HG03066 (cell line): ENCODE data around the gene ISG20L2.
"Not testable (repeated sequence)": the region's sequence is repeated elsewhere in the genome, so short reads cannot be mapped to it uniquely, and the experiment has no call there.

Source experiments
- ATAC-seq: cut with Tn5 transposase; IDR thresholded peaks from one replicate; pipeline ENCODE4 v1.9.1; 2021; ENCODE audit warnings: low read depth; ENCODE audit not compliant: unreplicated experiment

Gene ISG20L2, protein sequence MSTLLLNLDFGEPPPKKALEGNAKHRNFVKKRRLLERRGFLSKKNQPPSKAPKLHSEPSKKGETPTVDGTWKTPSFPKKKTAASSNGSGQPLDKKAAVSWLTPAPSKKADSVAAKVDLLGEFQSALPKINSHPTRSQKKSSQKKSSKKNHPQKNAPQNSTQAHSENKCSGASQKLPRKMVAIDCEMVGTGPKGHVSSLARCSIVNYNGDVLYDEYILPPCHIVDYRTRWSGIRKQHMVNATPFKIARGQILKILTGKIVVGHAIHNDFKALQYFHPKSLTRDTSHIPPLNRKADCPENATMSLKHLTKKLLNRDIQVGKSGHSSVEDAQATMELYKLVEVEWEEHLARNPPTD

DNA sequence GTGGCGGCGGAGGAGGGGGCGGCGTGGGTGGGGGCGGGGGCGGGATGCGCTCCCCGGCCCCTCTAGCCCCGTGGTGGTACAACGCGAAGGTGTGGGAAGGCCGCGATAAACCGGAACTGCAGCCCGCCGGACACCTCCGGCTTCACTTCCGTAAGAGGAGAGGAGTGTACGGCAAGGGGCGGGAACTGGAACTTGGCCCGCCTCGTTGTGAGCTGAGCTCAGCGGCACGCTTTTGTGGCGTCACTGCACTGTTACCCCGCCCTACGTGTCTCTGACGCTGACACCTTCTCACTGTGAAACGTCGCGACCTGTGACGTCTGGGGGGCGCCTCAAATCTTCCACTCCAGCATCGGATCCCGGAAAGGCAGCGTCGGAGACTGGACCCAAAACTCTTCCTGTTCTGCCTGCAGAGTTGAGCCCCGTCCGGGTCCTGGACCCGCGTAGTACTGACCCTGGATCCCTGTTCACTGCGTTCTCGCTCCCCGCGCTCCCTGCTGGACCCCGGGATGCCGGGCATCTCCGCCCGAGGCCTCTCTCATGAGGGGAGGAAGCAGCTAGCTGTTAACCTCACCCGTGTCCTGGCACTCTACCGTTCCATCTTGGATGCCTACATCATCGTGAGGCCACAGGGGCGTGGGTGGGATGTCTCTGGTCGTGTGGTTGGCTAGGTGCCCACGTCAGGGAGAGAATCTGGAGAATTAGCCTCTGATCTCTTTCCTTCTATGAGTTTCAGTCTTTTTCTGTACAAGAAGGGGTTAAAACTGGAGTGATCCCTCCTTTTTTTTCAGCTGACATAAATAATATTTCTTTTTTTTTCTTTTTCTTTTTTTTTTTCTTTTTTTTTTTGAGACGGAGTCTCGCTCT lies at the start of gene ISG20L2:
Gene ISG20L2 (minus strand): TSS at position 168 of the 864 bp plus-strand sequence. CDS start 1,114 bp downstream, outside the sequence.
- peak; percentile 88 for ATAC-seq

DNA sequence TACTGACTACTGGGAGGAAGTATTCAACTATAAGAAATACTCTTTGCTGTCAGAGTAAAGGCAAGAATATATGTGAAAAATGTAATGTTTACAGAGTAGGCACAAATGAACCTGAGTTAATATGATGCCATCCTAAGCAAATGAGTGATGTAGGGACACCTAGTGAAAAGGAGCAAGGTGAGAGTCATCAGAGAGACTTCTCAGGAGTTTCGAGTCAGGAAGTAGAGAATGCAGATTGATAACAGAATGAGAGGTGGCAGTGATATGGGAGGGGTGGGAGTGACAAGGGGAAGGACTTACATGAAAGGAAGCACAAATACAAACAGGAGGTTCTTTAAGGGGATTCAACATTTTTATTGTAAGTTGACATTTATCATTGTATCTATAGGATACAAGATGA lies 49.0 kb upstream of the ISG20L2 start:
- ATAC-seq: no peak

DNA sequence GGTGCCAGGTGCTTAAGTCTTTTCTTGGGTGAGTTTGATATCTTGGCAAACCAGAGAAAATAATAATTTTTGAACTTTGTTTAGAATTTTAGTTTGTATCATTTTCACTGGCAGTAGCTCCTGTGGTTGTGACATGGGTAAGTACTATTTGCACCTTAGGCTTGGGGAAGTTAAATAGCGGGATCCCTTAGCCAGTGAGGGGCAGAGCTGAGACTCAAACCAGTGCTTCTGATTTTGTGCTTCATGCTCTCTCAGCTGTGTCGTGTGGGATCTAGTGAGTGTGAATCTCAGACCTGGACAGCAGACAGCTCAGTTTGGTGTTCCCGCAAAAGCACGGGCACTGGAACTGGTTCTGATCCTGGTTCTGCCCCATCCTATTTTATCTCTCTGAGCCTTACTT lies 48.4 kb upstream of the ISG20L2 start:
- no peak for ATAC-seq

DNA sequence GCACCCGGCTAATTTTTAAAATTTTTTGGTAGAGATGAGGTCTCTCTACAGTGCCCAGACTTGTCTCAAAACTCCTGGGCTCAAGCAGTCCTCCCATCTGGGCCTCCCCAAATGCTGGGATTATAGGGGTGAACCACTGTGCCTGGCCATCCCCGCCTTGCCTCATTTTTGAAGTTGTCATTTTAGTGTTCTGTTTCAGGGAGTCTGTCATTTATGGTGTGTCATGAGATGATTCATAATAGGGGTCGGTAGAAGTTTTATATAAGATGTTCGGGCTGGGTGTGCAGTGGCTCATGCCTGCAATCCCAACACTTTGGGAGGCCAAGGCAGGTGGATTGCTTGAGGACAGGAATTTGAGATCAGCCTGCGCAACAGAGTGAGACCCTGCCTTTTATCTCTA lies 47.2 kb upstream of the ISG20L2 start:
- no peak for ATAC-seq

DNA sequence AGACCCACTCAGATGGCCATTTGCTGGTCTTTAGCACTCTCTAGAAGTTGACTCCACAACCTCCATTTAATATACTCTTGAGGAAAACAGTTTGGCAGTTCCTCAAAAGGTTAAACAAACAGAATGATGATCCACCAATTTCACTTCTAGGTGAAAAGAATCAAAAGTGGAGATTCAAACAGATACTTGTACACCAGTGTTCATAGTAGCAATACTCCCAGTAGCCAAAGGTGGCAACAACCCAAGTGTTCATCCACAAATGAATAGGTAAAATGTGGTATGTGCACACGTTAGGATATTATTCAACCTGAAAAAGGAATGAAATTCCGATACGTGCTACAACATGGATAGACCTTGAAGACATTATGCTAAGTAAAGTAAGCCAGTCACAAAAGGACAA lies 45.0 kb upstream of the ISG20L2 start:
- no peak for ATAC-seq

DNA sequence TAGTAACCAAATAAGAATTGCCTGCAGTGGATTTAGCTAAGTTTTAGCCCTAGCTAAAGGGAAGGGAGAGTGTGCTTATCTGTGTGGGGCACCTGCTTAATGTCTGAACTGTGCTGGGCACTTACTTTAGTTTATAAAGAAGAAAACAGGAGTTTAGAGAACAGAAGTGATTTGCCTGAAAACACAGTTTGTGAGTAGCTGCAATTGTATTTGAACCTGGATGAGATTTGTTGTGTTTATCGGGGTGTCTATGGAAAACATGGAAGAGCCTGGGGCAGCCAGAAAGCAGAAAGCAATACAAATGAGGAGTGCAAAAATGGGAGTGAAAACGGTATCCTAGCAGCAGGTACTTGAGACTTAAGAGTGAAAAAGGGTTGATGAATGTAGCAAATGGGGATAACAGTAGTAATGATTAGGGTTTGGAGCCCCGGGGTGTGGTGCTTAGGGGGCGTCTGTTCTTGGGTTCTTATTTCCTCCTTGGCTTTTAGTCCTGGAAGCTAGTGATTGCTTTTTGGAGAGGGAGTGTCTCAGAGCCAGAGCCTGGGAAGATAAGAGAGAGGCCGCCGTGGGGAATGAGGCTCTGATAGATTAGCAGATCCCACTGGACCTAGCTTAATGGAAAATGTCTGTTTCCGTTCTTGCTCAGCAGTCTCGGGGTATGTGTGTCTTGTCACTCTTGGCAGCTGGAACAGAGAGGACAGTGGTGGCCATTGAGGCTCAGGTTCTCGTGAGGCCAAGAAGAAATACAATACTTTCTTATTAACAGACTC lies 44.3 kb upstream of the ISG20L2 start:
- ATAC-seq: no peak

DNA sequence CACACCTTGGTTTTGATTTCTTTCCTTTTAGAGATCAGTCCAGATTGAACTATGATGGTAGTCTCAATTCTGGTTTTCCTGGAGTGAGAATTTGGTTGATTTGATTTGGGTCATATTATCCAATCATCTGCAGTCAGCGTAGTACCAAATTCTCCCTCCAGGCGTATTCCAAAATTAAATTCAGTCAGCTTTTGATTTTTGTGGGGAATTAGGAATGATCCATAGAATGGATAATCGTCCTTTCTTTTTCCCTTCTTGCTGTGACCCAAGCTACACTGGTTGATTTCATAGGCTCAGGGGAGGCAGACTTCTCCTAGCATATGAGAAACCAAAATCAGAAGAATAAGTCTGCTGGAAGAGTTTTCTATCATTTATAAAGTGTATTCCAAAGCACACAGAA lies 43.7 kb upstream of the ISG20L2 start:
- no peak for ATAC-seq

DNA sequence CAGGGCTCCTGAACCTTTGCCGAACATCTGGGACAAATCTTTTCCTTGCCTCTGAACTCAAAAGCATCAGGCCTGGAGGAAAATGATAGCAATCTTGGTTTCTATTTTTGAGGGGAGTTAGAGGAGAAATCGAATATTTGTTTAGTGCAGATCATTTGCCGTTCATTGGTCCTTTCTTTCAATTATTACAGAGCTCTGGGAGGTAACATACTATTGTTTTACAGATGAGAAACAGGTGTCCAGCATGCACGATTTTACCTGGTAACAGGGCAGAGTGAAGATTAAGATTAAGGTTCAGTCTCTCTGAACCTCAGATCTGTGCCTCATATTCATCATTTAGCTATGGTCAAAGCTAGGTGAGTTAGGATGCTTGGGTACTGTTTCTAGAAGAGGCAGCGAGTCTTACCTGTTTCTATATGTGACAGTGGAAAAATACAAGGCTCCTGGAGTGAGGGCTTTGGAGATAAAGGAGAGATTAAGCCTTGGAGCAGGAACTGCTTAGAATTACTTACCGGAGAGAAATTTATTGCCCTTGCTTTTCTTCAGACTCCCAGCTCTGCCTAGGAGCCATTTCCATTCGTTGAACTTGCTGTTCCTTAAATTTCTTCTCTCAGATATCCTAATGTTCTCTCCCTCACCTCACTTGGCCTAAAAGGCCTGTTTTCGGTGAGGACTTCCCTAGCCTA lies 40.2 kb upstream of the ISG20L2 start:
- no peak for ATAC-seq

DNA sequence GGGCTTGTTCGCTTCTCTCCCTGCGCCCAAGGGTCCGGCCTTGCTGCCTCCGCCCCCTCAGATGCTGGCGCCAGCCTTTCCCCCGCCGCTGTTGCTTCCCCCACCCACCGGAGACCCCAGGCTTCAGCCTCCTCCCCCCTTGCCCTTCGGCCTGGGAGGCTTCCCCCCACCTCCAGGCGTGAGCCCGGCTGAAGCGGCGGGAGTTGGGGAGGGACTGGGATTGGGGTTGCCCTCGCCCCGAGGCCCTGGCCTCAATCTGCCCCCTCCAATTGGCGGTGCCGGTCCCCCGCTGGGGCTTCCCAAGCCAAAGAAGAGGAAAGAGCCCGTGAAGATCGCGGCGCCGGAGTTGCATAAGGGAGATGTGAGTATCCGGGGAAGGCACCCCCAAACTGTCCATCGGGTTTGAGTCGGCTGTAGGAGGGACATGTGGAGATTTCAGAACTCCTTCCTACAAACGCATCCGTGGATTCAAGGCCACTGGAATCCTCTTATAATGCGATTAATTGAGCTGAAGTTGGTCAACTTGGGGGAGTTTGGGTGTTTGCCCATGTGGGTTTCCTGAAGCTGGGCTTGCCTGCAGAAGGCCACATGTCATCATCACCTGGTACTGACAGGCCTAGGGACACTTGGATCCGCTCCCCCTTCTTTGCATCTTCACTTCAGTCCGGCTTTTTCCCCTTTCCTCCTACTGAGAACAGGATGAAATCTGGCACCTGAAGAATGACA lies 39.5 kb upstream of the ISG20L2 start:
- peak; percentile 2 for ATAC-seq

DNA sequence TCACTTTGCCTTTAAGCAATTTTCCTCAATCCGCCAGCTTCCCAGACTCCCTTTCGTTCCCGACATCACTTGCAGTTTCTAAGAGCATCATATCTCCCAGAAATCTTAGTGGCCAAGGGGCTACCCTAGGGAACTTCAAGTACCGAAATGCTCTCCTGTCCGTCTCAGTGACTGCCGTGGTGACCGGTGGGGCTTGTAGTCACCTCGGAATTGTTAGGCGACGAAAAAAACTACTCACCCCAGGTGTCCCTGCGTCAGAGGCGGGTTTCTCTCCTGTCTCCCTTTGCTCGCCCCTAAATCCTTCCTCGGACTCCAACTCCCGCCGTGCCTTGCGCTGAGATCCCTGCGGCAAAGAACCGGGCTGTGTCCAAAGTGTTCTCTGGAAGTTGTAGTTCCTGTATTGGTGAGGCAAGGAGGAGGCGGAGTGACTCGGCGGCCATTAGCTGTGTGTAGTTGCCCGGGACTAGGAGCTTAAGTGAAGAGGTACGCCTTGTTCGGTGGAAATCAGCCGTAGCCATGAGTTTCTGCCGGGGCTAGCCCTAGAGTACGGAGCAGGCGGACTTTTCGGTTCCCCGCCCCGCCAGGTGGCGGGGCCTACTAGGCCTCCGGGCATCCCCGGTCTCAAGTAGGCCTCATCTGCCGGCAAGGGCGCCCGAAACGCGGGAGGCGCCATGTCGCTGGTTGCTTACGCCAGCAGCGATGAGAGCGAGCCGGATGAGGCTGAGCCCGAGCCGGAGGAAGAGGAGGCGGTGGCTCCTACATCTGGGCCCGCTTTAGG lies 38.7 kb upstream of the ISG20L2 start, which contains the start of gene PRCC:
Gene PRCC (plus strand): TSS at position 435 of the 778 bp plus-strand sequence. CDS start 237 bp downstream, at position 672.
- peak; percentile 96 for ATAC-seq

DNA sequence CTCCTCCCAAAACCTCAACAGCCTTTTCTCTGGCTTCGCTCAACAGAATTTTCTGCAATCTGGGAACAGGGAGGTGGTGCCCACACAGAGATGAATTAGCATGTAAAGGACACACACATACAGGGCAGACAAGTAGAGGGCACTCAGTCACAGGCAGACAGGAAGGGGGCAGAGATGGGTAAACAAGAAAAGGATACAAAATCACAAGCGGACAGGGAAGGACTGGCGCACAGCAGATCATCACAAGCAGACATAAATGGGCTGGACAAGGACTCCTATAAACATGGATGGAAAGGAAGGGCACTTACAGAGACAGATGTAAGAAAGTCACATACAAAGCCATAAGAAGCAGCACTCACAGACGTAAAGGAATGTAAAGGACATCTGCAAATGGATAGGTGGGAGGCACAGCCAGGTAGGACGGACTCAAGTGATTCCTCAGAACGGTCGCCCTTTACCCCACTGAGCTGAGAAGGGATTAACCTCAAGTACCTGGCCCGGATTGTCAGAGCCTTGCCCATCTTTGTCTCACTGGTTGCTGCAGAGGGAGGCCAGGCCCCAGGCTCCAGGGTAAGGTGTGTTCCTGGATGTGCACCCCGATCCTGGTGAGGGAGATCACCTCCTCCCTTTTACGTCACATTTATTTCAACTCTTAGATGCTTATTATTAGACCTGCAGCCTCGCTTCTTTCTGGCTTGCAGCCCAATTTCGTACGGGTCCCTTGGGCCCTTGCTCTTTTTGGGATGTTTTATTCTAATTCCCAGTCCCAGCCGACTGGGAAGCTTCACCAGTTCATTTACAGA lies 37.9 kb upstream of the ISG20L2 start:
- peak; percentile 15 for ATAC-seq

DNA sequence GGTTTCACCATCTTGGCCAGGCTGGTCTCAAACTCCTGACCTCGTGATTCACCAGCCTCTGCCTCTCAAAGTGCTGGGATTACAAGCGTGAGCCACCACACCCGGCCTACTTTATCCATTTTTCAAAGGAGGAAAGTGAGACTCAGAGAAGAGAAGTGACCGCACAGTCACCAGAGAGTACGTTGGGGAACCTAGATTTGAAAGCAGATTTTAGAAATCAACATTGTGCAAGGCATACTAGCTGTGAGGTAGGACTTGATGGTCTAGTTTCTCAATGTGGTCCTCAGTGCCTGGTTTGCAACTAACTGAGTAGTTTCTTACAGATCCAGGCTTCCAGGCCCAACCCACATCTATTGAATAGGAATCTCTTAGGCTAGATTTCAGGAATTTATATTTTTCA lies 37.1 kb upstream of the ISG20L2 start:
- ATAC-seq: no peak

DNA sequence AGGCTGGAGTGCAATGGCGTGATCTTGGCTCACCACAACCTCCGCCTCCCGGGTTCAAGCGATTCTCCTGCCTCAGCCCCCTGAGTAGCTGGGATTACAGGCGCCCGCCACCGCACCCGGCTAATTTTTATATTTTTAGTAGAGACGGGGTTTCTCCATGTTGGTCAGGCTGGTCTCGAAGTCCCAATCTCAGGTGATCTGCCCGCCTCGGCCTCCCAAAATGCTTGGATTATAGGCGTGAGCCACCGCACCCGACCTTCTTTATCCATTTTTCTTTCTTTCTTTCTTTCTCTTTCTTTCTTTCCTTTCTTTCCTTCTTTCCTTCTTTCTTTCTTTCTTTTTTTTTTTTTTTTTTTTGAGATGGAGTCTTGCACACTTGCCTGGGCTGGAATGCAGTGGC lies 36.6 kb upstream of the ISG20L2 start:
- not testable (repeated sequence) for ATAC-seq

DNA sequence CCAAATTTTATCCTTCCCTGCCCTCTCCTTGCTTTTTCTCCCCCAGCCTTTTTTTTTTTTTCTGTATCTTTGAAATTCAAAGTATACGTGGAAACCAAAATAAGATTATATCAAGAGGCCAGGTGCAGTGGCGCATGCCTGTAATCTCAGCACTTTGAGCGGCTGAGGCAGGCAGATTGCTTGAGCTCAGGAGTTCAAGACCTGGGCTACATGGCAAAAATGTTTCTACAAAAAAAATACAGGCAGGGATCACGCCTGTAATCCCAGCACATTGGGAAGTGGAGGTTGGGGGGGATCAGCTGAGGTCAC lies 32.2 kb upstream of the ISG20L2 start:
- ATAC-seq: no peak

DNA sequence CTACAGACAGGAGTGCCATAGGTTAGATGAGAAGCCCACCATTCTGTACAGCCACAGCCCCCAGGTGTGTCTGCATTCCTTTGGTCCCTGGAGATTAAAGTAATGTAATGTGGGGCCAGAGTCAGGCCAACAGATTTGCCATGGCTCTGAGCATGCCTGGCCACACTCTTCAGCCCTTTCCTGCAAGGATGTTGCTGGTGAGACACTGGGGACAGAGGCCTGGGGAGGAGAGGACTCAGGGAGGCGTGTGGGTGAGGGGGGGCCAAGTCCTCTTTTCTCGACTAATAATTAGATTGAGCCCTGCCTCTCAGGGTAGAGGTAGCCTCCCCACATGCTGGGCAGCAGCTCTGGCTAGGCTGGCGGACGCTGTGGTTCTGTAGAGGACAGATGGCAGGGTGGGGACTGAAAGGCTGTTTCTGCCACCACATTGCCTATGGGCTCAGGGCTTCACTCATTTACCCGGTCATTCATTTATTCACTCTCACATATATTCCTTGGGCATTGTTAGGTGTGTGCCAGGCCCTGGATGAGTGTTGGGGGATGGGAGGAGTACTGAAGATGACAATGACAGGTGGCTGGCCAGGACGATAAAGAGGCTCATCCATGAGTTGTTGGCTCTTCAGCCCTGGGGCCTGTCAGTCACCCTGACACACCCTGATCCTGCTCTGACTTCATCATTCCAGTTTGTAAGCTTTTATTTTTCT lies 31.7 kb upstream of the ISG20L2 start:
- ATAC-seq: no peak

DNA sequence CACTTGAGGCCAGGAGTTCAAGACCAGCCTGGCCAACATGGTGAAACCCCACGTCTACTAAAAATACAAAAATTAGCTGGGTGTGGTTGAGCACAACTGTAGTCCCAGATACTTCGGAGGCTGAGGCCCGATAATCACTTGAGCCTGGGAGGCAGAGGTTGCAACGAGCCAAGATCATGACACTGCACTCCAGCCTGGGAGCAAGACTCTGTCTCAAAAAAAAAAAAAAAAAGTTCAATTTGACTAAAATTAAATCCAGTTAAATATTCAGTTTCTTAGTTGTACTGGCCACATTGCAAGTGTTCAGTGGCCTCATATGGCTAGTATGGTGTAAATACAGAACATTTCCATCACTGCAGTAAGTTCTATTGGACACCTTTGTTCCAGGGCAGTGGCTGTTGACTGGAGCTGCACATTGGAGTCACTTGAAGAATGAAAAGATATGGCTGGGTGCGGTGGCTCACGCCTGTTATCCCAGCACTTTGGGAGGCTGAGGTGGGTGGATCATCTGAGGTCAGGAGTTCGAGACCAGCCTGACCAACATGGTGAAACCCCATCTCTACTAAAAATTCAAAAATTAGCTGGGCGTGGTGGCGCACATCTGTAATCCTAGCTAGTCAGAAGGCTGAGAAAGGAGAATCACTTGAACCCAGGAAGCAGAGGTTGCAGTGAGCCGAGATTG lies 29.1 kb upstream of the ISG20L2 start:
- ATAC-seq: not testable (repeated sequence)

DNA sequence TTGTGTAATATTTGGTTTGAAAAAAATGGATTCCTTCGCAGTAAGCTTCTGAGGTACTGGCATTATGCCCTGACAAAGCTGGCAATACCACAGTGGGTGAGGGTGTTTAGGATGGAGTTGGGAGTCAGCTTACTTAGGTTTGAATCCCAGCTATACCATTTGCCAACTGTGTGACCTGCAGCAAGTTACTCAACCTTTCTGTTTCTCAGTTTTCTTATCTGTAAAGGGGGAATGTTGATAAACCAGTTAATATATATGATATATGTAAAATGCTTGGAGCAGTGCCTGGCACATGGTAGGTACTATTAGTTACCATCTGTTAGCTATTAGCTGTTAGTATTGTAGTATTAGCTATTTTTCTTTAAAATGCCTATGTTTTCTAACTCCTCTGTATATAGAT lies 27.8 kb upstream of the ISG20L2 start:
- no peak for ATAC-seq
